H1 (cell line): ENCODE data around the gene HKDC1. TPM values are rescaled to one million over a fixed set of nuclear protein-coding genes. Genes with fewer than 3 reads are reported as not detected.

Experiments used
- CEBPB ChIP-seq: IDR thresholded peaks from 2 replicates; pipeline ENCODE4 v1.6.1; 2012; ENCODE audit warnings: low read depth, low read length
- FOSL1 ChIP-seq: IDR thresholded peaks from 2 replicates; pipeline ENCODE4 v1.6.1; 2011; ENCODE audit warnings: mild to moderate bottlenecking, low read depth, low read length, moderate library complexity; ENCODE audit not compliant: insufficient read depth
- NANOG ChIP-seq: IDR thresholded peaks from 2 replicates; pipeline ENCODE4 v1.6.1; 2011; ENCODE audit warnings: low read length, low read depth, mild to moderate bottlenecking, inconsistent platforms; ENCODE audit not compliant: insufficient read depth, poor library complexity, severe bottlenecking
- RFX5 ChIP-seq: IDR thresholded peaks from 2 replicates; pipeline ENCODE4 v1.6.1; 2011; ENCODE audit warnings: low read depth, low read length, improper control_type of control experiment, borderline replicate concordance
- SIN3A ChIP-seq, 2 experiments: IDR thresholded peaks in 1 of 2; conservative IDR thresholded peaks in 1 of 2; 2 replicates each; pipeline ENCODE4 v1.6.1; 2011 to 2012; ENCODE audit warnings: low read length in 2 of 2, improper control_type of control experiment in 1 of 2, low read depth in 1 of 2, mild to moderate bottlenecking in 1 of 2
- TAF7 ChIP-seq: optimal IDR thresholded peaks from 2 replicates; pipeline ENCODE3; 2011; ENCODE audit warnings: low read depth, mild to moderate bottlenecking, inconsistent platforms, low read length, moderate library complexity, borderline replicate concordance
- polyA plus RNA-seq, 7 experiments: library from polyadenylated mRNA; depleted of rRNA in 3 of 7; stranded (reverse) in 5 of 7; unstranded in 2 of 7; fragments of >200 nt in 5 of 7; fragments of 200-250 nt in 2 of 7; gene quantifications; 1 replicate in 5 of 7; 2 replicates in 1 of 7; 4 replicates in 1 of 7; pipeline versions ENCODE4 v1.2.1 to v1.2.3, GENCODE V29; 2011 to 2013; ENCODE audit warnings: missing spikeins in 2 of 7, mixed read lengths in 2 of 7
- total RNA-seq: library from RNA; stranded (reverse); fragmentation: NEBNext Ultra II Directional; extraction: Animal tissue kit (Norgen Biotek cat#: 25700); gene quantifications from 2 replicates; pipeline ENCODE4 v1.2.1, GENCODE V29; 2021

Gene HKDC1
- total and polyA plus RNA-seq, 2 of the 8 experiments (the other 6 are each of a cell fraction or from before 2014, with no cell fraction given): 0.12 to 0.78 TPM

DNA sequence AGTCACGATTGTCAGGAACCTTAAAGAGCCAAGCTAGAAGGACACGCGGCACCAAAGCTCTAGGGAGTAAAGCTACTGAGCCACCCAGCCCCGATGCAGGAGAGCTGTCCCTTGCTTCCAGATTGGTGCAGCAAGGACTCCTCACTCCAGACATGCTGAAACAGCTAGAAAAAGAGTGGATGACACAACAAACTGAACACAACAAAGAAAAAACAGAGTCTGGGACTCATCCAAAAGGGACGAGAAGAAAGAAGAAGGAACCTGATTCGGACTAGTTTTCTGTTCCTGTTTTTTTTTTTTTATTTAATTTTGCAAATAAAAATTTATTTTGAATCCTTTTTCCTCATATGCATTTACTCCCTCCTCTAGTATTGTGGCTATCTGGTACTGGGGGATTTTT is 11.4 kb upstream of the HKDC1 start (continued):
- TF ChIP-seq NANOG: no peak
- no peak for TF ChIP-seq FOSL1
- no peak for TF ChIP-seq CEBPB
- no peak for TF ChIP-seq TAF7
- no peak for TF ChIP-seq SIN3A (conservative IDR thresholded peaks at IDR 0.05 in 1 of 2, IDR thresholded peaks at IDR 0.05 in 1 of 2; ENCODE audit: low read depth in 1 of 2, low read length in 2 of 2)
- no peak for TF ChIP-seq RFX5
